ENCODE results near the gene PCDHB8. TPM values are rescaled to one million over a fixed set of nuclear protein-coding genes. Genes with fewer than 3 reads are reported as not detected.
"Not testable (repeated sequence)": the region's sequence is repeated elsewhere in the genome, so short reads cannot be mapped to it uniquely, and the experiment has no call there.

PCDHB8 gene
- total RNA-seq, 4 donors from 2014 or later: 0.09 to 0.38 (median 0.32) TPM; not detected in 1

DNA sequence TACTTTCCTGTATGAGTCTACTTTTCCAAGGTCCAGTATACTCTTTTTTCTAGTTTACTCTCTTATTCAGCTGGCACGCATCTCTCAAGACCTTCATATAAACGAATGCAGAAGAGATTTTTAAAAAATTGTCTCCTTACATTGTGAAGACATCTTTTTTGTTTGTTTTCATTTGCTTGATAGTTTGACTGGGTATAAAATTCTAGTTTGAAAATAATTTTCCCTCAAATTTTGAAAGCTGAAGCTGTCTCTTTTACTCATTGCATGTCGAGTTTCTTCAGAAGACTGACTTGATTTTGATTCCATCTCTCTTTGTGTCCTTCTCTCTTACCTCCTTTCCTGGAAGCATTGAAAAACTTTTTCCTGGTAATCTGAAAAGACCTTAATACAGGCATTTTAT lies 18.8 kb downstream of the PCDHB8 start:
- Histone ChIP-seq H3K4me3 (no peak overlapping the region), H3K4me1 (no peaks in the 10 kb centered on the region), H3K27ac (no peak overlapping the region), H3K36me3 (no peaks in the 10 kb centered on the region), H3K27me3 (no peaks in the 10 kb centered on the region), H3K9me3 (peaks cover 0 to 79% (median 30%) of the 10 kb centered on the region in 3 donors)
- intact Hi-C loops (cut with DNase I): no loop called here
- TF ChIP-seq, protein P1, sequence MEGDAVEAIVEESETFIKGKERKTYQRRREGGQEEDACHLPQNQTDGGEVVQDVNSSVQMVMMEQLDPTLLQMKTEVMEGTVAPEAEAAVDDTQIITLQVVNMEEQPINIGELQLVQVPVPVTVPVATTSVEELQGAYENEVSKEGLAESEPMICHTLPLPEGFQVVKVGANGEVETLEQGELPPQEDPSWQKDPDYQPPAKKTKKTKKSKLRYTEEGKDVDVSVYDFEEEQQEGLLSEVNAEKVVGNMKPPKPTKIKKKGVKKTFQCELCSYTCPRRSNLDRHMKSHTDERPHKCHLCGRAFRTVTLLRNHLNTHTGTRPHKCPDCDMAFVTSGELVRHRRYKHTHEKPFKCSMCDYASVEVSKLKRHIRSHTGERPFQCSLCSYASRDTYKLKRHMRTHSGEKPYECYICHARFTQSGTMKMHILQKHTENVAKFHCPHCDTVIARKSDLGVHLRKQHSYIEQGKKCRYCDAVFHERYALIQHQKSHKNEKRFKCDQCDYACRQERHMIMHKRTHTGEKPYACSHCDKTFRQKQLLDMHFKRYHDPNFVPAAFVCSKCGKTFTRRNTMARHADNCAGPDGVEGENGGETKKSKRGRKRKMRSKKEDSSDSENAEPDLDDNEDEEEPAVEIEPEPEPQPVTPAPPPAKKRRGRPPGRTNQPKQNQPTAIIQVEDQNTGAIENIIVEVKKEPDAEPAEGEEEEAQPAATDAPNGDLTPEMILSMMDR (IDR thresholded peaks at IDR 0.05): no peak
- WGBS, 2 donors: 46 to 47% methylated on average over 3 of the region's 3 CpGs
- DNase-seq: no peak

DNA sequence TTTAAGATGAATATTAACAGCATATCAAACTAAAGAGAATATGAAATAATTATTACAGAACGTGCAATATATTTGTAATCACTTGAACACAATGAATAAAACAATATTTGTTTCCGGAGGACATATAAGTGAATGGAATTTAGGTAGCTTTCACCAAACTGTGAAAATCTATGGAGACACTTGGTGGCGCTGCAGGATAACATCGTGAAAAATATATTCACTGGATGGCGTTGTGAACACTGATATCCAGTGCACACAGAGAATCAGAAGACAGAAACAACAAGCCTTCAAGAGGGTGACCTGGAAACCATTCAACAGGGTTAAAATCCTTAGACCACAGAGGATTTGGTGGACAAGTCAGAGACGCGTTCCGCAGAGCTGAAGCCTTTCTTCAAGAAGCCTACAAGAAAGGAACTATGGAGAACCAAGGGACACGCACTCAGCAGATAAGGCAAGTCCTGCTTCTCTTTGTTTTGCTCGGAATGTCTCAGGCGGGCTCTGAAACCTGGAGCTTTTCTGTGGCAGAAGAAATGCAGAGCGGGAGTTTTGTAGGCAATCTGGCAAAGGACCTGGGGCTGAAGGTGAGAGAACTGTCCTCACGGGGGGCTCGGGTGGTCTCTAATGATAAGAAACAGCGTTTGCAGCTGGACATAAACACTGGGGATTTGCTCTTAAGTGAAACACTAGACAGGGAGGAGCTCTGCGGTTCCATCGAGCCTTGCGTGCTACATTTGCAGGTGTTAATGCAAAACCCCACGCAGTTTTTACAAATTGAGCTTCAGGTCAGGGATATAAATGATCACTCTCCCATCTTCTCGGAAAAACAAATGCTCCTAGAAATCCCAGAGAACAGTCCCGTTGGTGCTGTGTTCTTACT lies 22.0 kb downstream of the PCDHB8 start, which contains the start of gene PCDHB11:
TSS of gene PCDHB11 (plus strand) at position 269 of the 877 bp plus-strand sequence. CDS start at position 417, 148 bp downstream.
- peaks cover 0 to 87% (median 47%) of the 10 kb centered on the region in 3 donors for H3K9me3 ChIP-seq
- no peak within 1 kb of the TSS for H3K27ac ChIP-seq
- no peaks in the 10 kb centered on the region for H3K27me3 ChIP-seq
- WGBS, 2 donors: 35 to 48% methylated on average over 19 to 20 of the region's 21 CpGs
- intact Hi-C loops (cut with DNase I): no loop called here
- no peaks in the 10 kb centered on the region for H3K36me3 ChIP-seq
- H3K4me3 ChIP-seq: peak within 1 kb of the TSS in 2 of 4 donors; percentile 14 to 32
- no peaks in the 10 kb centered on the region for H3K4me1 ChIP-seq
- DNase-seq: no peak
- TF ChIP-seq, protein P1 (IDR thresholded peaks at IDR 0.05): peak in 1 of 6 experiments; percentile 17
- TF ChIP-seq POLR2A (IDR thresholded peaks at IDR 0.05): no peak

- H3K27me3 ChIP-seq; H3K27ac ChIP-seq; intact Hi-C loops (cut with DNase I); H3K36me3 ChIP-seq; H3K4me1 ChIP-seq; DNase-seq; H3K4me3 ChIP-seq: not testable (repeated sequence)
- WGBS, 2 donors: 34 to 53% methylated on average over 6 to 10 of the region's 38 CpGs
- H3K9me3 ChIP-seq: peaks cover 0 to 81% (median 37%) of the 10 kb centered on the region in 3 donors
Measured at GRCh38 chr5:141201126-141201525, 23.5 kb downstream of the PCDHB8 start.

DNA sequence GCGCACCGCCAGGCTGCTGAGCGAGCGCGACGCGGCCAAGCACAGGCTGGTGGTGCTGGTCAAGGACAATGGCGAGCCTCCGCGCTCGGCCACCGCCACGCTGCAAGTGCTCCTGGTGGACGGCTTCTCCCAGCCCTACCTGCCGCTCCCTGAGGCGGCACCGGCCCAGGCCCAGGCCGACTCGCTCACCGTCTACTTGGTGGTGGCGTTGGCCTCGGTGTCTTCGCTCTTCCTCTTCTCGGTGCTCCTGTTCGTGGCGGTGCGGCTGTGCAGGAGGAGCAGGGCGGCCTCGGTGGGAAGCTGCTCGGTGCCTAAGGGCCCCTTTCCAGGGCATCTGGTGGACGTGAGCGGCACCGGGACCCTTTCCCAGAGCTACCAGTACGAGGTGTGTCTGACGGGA lies 24.1 kb downstream of the PCDHB8 start:
- H3K36me3 ChIP-seq; intact Hi-C loops (cut with DNase I); H3K4me1 ChIP-seq; H3K4me3 ChIP-seq; H3K27ac ChIP-seq; DNase-seq; H3K27me3 ChIP-seq: not testable (repeated sequence)
- WGBS, 2 donors: 50 to 57% methylated on average over 4 to 9 of the region's 35 CpGs
- H3K9me3 ChIP-seq: peaks cover 0 to 76% (median 31%) of the 10 kb centered on the region in 3 donors

DNA sequence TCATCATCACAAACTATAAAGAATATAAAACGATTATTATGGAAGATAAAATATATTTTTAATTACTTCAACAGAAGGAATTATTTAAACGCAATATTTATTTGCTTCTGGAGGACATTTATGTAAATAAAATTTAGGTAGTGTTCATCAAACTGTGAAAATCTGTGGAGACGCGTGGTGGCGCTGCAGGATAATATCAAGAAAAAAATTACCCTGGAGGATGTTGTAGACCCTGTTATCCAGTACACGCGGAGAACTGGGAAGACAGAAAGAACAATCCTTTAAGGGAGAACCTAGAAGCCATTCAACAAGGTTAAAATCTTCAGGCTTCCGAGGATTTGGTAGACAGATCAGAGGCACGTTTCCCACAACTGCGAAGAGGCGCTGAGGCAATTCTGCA lies 30.9 kb downstream of the PCDHB8 start, which contains the start of gene PCDHB12:
TSS of gene PCDHB12 (plus strand) at position 242 of the 400 bp plus-strand sequence. CDS start 189 bp downstream, outside the sequence.
- intact Hi-C loops (cut with DNase I): no loop called here

GRCh38 chr5:141210281-141210680 lies 32.7 kb downstream of the PCDHB8 start:
- intact Hi-C loops (cut with DNase I); H3K27ac ChIP-seq; DNase-seq; H3K36me3 ChIP-seq; H3K4me1 ChIP-seq; H3K4me3 ChIP-seq: not testable (repeated sequence)
- Histone ChIP-seq H3K9me3 (peaks cover 0 to 41% (median 20%) of the 10 kb centered on the region in 3 donors), H3K27me3 (peaks cover 0 to 24% (median 0%) of the 10 kb centered on the region in 4 donors)
- WGBS, 2 donors: 39 to 60% methylated on average over 4 to 8 of the region's 39 CpGs

More for the DNA sequence above, 30.9 kb downstream of the PCDHB8 start, which contains the start of gene PCDHB12:
- peaks cover 0 to 44% (median 16%) of the 10 kb centered on the region in 3 donors for H3K9me3 ChIP-seq
- no peaks in the 10 kb centered on the region for H3K4me1 ChIP-seq
- 32 to 43% methylated on average over 11 of the region's 11 CpGs for WGBS, 2 donors
- no peak within 1 kb of the TSS for H3K27ac ChIP-seq
- no peaks in the 10 kb centered on the region for H3K36me3 ChIP-seq
- peak within 1 kb of the TSS in 1 of 4 donors; percentile 5 for H3K4me3 ChIP-seq
- TF ChIP-seq POLR2A (IDR thresholded peaks at IDR 0.05): no peak
- TF ChIP-seq, protein P1 (IDR thresholded peaks at IDR 0.05): no peak
- no peak for DNase-seq
- H3K27me3 ChIP-seq: peaks cover 0 to 24% (median 0%) of the 10 kb centered on the region in 4 donors

DNA sequence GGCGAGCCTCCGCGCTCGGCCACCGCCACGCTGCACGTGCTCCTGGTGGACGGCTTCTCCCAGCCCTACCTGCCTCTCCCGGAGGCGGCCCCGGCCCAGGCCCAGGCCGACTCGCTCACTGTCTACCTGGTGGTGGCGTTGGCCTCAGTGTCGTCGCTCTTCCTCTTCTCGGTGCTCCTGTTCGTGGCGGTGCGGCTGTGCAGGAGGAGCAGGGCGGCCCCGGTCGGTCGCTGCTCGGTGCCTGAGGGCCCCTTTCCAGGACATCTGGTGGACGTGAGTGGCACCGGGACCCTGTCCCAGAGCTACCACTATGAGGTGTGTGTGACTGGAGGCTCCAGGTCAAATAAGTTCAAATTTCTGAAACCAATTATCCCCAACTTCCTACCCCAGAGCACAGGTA lies 33.3 kb downstream of the PCDHB8 start:
- peaks cover 0 to 24% (median 0%) of the 10 kb centered on the region in 4 donors for H3K27me3 ChIP-seq
- WGBS, 2 donors: no CpG with 5 or more reads among the region's 27 CpGs
- H3K4me3 ChIP-seq; H3K36me3 ChIP-seq; H3K4me1 ChIP-seq; H3K27ac ChIP-seq; DNase-seq; intact Hi-C loops (cut with DNase I): not testable (repeated sequence)
- H3K9me3 ChIP-seq: peaks cover 0 to 45% (median 23%) of the 10 kb centered on the region in 3 donors
